Right lobe of liver (tissue), 4 donors: ENCODE results near the gene TOX4.

Experiments used
- POLR2A ChIP-seq: fragments of 450-650 bp; IDR thresholded peaks from one replicate; pipeline ENCODE4 v1.6.1; 2017; ENCODE audit warnings: antibody characterized with exemption, mild to moderate bottlenecking
- TF ChIP-seq, protein P1 (sequence below), 4 donors: fragments of 200-600 bp in 3 of 4; fragments of 450-650 bp in 1 of 4; IDR thresholded peaks; one replicate each; pipeline versions ENCODE4 v1.5.1 to v1.8.0; 2016 to 2022; ENCODE audit warnings: antibody characterized with exemption in 4 of 4, mild to moderate bottlenecking in 2 of 4
- donor health status: DM: no; HTN: no; CAD: no.
- donor health status: DM: no; HTN: no; CAD: no.
- donor health status: DM: no; HTN: yes; CAD: no.

DNA sequence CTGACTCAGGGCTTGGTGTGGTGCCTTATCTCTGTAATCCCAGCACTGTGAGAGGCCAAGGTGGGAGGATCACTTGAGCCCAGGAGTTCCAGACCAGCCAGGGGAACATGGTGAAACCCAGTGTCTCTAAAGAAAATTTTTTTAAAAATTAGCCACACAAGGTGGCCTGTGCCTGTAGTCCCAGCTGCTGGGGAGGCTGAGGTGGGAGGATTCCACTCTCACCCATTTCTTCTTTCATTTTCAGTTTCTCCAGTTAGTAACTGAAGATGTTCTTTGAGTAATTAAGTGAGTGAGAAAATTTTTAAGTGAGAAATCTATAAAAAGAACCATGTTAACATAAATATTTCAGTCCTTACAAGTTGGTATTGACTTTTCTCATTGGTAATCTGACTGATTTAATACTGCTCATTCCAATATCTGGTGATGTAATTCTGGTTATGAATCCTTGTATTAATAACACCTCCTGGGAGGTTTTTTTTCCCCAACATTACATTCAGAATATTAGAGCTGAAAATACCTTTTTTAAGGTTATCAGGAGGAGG lies 28.1 kb downstream of the TOX4 start:
- TF ChIP-seq, protein P1, sequence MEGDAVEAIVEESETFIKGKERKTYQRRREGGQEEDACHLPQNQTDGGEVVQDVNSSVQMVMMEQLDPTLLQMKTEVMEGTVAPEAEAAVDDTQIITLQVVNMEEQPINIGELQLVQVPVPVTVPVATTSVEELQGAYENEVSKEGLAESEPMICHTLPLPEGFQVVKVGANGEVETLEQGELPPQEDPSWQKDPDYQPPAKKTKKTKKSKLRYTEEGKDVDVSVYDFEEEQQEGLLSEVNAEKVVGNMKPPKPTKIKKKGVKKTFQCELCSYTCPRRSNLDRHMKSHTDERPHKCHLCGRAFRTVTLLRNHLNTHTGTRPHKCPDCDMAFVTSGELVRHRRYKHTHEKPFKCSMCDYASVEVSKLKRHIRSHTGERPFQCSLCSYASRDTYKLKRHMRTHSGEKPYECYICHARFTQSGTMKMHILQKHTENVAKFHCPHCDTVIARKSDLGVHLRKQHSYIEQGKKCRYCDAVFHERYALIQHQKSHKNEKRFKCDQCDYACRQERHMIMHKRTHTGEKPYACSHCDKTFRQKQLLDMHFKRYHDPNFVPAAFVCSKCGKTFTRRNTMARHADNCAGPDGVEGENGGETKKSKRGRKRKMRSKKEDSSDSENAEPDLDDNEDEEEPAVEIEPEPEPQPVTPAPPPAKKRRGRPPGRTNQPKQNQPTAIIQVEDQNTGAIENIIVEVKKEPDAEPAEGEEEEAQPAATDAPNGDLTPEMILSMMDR (IDR thresholded peaks at IDR 0.05) = no peak
- no peak for TF ChIP-seq POLR2A
